ENCODE data around the gene AFF3.
"Not testable (repeated sequence)": the region's sequence is repeated elsewhere in the genome, so short reads cannot be mapped to it uniquely, and the experiment has no call there.

The AFF3 gene

DNA sequence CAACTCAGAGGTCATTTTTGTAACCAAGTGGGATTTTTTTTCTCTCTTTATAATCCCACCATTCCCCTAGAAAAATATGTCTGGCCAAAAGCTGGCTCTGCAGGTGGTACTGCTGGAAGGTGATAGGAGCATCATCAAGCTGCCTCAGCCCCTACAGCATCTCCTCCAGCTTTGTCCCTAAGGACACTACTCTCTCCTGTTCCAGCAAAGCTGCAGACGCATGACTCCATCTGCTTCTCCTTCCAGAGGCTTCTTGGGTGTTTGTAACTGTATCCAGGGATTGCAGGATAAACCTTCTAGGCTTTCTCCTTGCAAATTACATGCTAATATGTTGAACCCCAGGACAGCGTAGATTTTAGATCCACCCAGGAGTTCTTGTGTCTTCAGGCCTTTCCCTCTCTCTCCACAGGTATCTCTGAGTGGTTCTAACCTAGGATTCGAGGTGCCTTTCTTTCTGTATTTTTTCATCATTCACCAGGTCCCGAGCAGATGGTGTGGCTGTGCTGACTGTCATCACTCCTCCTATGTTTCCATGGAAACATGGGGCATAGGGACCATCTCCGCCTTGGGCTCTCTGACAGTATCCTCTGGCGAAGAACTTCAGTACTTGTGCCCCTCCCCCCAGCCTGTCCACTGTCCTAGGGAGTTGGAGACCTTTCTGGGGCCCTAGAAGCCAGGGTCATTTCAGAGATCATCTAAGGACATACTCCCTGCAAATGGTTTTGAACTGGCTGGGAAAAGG is 34.3 kb downstream of the AFF3 start:
- peak; percentile 88 for DNase-seq (ENCODE audit: low spot score)

DNA sequence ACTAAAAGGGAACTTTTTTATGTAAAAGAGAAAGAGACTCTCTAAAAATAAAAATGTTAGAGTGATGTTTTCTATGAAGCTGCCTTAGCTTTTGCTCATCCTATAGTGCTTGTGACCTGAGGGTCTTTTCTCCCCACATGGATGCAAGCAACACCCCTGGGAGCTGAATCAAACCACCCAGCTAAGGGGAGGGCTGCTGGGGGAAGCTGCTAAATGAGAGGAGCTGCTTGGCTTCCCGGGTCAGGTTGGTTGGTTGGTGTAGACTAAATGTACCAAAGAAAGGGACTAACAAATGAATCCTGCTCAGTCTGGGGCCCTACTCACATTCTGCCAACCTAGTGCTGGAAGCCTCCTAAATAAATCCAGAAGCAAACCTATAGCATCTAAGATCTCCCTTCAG is 35.0 kb downstream of the AFF3 start:
- DNase-seq (ENCODE audit: low spot score): no peak

DNA sequence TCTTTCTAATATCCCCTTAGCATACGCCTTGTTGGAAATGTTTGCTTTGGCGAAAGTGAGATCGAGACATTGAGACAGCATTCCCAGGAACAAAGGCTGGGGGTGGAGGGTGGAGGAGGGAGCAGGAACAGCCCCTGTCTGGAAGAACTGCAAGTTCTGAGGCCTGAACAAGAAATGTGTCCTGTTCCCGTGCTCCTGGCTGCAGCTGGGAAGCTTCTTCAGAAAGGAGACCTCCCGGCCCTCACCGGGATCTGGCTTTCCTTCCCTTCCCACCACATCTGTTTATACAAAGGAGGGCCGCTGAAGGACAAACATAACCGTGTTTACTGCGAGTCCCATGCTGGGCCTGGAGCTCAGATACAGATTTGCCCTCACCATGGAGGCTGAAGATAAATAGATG is 35.9 kb downstream of the AFF3 start:
- DNase-seq (ENCODE audit: low spot score): peak; percentile 41

DNA sequence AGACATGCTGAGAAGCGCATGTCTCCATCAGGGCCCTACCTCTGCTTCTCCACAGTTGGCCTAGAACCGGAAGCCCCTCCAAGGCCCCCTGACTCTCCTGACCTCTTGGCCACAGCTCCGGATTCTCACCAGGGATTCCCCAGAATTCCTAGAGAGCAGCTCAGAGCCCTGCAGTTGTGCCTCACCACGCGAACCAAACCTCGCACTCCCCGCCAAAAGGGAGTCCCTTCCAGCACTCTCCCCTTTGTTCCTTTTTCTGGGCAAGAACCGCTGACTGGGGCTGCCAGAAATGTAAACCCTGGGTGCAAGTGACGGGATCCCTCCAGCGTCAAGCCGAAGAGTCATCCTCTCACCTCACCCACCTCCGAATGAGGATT is 36.7 kb downstream of the AFF3 start:
- no peak for DNase-seq (ENCODE audit: low spot score)

DNA sequence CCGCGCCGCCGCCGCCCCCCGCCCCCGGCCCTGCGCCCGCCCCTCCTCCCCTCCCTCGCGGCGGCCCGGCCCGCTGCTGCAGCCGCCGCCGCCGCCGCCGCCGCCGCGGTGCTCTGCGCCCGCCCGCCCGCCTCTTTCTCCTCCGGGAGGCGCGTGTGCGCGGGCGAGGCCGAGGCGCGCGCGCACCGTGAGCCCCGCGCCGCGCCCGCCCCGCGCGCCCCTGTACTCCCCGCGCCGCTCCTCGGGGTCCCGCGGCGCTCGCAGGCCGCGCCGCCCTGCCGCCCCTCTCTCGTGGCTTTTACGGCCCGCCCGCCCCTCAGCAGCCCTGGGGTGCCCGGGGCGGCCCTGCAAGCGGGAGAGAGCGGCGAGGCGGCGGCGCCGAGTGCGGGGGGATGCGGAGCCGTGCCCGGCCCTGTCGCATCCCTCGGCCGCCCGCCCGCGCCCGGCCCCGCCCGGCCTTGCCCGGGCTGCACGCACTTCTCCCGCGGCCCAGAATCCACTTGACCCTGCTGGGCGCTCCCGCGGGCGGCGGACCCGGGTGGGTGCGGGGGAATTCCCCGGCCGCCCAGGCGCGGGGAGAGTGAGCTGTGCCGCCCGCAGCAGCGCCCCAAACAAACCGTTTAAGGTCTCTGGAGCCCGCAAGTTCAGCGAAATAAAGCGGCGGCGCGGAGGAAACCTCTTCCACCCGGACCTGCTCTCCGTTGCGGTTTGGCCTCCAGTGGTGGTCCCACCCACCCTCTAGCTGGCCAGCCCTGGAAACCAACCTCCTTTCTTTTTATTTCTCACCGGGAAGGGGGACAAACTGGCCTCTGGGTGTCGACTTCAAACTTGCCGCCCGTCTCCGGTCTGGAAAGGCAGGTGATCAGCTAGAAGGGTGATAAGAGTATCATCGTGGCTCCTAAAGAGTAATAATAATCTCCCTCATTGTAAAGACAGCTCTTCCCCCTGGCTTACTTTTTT is 37.4 kb downstream of the AFF3 start:
- peak; percentile 35 for DNase-seq (ENCODE audit: low spot score)

DNA sequence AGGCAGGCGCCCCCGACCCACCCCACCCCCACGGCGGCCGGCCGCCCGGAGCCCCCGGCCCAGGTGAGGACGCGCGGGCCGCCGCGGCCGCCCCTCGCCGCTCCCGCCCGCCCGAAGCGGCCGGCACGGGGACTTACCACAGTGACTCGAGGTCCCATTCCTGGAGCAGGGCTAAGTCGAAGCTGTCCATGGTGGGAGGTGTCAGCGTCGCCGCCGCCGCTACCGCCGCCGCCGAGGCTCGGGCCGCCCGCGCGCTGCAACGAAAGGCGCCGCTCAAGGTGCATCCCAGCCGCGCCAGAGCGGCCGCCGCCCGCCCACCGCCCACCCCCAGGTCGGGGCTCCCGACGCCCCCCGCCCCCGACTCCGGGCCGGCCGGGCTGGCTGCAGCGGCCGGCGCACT is 38.1 kb downstream of the AFF3 start:
- not testable (repeated sequence) for DNase-seq (ENCODE audit: low spot score)

DNA sequence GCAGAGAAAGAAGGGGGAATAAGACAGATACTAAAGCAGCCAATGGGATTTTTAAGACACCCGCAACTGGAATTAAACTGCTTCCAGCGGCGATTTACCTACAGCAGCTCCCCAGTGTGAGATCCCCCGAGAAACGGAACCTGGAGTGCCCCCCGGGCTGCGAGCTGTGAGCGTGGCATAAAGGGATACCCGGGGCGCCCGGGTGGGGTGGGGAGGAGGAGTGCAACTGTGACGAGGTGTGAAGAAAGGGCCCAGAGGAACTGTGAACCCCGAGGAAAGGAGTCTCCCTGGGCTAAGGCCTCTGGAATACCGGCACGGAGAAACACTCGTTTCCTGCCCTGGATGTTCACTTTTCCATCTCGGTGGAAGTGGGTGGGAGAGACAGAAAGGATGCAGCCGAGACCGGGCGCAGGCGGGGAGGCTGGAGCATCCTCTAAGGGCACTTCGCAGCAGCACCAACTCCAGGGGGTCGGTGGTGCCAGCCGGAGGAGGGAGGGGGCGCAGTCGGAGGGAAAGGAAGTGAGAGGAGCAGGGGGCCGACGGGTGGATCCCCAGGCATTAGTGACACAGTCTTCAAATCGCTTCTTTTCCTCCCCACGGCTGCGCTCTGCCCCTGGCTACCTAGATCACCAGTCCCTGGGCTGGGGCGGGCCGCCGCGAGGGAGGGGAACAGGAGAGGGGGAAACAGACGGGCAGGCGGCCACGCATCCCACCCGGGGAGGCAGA is 38.7 kb downstream of the AFF3 start:
- not testable (repeated sequence) for DNase-seq (ENCODE audit: low spot score)

DNA sequence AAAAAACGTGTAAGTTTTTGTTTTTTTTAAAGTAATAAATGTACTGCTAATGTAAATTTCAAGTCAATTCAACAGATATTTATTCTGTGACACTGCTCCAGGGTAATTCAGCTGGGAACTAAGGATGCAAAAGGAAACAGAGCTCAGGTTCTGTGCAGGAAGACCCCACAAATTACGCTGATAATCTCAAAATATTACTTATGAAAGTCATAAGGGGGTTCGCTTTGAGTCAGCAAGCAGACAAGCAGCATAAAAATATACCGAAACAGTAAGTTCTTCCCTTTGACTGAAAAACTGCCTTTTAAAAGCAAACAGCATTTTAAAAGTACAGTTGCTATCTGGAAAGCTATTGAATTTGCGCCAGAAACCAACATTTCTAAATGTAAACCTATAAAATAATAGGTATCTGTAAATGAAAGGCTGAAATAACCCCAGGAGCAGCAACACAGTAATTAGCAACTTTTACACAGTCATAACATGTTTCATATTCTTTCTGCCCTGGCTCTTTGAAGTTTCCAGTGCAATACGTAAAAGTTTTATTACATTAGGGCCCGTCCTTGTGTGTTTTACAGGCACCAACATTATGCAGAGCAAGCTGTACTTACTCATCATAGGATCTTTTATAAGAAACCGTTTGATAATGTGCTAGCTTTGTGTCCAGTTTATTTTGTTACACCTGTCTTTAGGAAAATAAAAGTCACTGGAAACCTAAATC is 39.8 kb downstream of the AFF3 start:
- not testable (repeated sequence) for DNase-seq (ENCODE audit: low spot score)

DNA sequence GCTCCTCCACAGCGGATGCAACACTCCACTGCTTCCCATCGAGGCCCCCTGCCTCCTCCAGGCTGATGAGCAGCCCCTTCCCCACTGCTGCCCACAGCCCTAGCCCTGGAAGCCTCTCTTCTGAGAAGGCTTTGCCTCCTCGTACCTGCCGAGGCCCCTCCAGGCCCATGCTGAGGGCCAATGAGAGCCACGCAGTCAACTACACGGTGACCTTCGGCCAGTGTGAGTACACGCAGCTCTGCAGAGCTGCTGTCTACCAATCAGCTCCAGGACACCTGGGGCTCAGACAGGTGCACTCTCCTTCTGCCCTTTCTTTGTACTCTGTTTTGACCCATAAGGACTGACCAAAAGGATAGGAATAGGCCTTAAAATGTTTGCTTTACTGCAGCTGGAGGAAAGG is 43.5 kb downstream of the AFF3 start:
- DNase-seq (ENCODE audit: low spot score): not testable (repeated sequence)

DNA sequence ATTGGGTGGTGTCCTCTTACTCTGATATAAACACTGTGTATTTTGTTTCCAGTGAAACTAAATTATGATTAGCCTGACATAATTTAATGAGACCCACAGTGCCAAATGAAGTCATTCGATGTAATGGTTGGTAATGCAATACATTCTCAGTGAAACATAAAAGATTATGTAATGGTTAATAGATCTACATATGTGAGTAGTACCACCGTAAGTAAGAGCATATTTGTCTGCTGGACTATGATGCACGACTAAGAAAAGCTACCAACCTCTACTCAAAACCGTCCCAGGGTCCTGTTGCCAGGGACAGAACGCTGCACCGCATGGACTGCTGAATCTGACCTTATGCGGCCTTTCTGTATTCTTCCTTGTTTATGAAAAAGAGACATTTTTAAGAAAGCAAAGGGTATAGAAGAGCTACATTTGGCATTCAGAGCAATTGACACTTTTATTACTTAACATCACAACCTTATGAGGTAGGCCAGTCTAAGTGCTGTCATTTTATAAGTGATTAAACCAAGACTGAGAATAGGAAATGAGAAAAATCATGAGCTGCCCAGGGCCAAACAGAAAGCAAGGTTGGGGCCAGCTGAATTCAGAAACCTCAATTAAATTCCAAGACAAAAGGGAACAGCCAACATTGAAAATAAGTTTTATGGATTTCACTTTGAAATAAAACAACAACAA is 44.6 kb downstream of the AFF3 start:
- not testable (repeated sequence) for DNase-seq (ENCODE audit: low spot score)

DNA sequence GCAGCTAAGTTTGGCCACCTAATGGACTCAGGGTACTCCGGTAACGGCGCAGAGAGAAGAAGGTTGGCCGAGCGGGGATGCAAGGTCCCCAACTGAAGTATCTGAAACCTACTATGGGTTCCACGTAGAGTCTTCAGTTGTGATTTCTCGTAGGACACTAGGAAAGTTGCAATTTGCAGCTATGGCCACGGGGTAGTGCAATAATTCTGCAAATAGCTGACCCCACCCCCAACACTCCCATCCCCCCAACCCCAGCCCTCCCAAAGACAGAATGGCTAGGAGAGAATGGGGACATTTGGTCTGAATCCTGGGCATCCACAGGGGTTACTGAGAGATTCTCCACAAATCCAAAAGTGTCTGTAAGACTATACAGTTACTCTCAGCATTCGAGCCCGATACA is 46.5 kb downstream of the AFF3 start:
- DNase-seq (ENCODE audit: low spot score): not testable (repeated sequence)

DNA sequence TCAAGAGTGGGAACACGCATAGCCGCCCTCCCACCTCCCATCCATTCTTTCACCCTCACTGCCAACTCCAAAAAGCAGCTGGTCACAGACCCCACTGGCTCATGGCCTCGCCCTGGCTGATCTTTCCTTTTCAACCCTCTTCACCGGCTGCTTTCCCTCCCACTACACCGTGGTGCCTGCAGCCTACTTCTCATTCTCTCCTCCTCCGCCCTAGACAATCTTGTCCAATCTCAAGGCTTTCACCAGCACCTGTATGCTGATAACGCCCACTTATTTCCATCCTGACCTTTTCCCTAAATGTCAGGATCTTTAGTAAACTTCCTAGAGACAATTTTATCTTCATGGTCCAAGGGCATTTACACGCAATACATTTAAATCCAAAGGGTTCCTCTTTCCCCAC is 50.6 kb downstream of the AFF3 start:
- not testable (repeated sequence) for DNase-seq (ENCODE audit: low spot score)

DNA sequence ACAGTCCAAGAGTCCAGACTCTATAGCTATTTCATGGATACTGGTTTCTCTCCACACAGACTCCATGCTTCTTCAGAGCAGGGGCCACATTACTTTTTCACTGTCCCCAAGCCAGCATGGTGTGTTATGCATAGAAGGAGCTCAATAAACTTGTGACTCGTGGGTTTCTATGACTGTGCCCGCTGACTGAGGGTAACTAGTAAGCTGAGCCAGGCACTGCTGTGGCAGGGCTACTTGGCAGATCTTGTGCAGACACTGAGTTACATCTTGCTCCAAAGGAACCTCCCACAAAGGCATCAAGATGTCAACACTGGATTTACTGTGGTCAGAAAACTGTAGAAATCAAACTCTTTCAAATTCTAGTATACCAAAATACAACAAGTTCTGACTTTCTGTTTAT is 56.6 kb downstream of the AFF3 start:
- not testable (repeated sequence) for DNase-seq (ENCODE audit: low spot score)

DNA sequence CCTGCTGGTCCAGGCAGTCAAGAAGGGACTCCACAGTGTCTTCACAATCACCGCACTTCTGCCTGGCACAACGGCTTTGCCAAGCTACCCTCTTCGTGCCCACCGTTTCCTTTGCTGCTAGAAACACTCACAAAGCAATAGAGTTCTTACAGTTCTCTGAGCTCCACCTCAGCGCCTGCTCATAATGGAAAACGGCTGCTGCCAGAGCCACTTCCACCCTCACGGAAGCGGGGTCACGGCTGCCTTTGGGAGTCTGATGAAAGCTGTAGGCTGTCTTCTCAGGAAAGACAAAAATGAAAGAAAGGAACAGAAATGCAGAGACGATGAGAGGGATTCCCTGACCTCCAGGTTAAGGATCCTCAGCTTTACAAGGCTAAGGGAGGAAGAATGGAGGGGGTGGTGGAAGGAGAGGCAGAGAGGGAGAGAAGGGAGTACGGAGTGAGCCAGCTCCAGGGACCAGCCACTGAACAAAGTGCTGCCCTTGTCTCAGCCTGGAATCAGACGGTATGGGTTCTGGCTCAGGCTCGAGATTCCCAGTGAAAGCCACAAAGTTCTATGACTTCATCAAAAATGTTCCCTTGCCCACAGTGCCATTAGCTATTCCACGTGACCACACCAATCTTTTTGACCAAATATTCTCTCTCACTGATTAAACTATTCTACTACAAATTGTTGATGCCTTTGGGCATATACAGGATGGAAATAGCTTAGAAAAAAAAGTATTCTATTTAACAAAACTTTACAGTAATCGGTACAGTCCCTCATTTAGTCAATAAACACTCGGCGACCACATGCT is 58.8 kb downstream of the AFF3 start:
- not testable (repeated sequence) for DNase-seq (ENCODE audit: low spot score)

DNA sequence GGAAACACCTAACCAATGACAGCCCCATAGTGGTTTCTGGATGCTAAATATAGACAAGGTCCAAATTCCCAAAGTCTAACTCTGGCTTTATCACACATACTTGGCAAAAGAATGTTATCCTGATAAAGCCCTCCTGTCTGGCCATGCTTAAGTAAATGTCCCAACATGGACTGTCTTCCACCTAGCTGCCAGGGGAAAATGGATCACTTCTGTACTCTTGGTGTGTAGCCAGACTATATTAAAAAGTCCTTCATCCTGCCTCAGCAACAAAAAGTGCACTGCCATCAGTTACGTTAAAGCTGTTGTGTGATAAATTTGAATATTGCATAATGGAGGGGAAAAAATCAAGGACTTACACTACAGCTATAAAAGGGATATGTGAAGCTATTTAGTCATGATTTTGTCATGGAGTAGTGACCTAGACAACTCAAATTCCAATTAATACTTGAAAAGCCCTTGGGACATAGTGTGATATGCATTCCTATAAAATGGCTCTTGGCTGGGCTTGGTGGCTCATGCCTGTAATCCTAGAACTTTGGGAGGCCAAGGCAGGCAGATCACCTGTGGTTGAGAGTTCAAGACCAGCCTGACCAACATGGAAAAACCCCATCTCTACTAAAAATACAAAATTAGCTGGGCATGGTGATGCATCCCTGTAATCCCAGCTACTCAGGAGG is 60.0 kb downstream of the AFF3 start:
- DNase-seq (ENCODE audit: low spot score): not testable (repeated sequence)

DNA sequence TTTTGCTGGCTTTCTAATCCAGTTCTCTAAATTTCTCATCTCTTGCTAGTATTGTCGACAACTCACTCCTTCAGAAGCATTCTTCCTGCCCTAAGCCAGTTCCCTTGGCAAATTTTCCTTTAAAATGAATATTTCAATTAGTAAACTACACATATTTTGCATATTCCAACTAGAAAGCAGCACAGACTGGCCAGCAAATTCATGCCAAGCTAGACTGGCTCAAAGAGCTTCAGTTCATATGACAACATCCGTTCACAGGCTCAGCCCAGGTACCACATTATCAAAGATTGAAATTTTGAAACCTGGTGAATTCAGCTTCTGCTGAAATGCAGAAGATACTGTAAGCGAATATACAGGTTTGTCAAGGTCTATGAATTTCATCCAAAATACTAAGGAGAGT is 64.5 kb downstream of the AFF3 start:
- DNase-seq (ENCODE audit: low spot score): no peak

DNA sequence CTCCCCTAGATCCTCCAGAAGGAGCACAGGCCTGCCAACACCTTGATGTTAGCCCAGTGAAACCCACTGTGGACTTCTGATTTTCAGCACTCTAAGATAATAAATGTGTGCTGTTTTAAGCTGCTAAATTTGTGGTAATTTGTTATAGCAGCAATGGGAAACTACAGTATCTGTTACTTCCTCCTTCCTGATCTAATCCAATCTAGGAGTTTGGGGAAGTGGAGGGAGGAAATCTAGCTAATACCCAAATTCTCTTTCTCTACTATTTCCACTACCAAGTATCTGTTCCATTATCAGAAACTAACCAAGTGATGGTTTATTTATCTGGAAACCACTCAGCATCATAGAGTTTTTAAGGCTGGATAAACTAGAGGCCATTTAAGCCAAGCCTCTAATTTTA is 64.9 kb downstream of the AFF3 start:
- DNase-seq (ENCODE audit: low spot score): no peak

DNA sequence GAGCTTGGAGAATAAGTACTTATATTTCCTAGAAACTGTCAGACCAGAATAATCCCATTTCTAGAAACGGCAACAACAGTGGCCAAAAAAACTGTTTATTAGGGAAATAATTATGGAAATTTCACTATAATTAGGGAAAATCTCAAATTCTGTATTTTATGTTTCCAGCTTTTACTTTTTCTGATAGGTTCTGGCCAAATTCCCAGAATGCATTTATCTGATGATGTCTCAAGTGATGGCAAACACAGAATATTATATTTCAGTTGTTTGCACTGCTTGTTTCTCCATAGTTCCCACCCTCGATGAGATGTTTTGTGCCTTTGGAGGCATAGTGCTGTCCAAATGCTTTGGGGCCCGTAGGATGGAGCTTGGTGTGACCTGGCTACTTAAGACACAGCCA is 66.9 kb downstream of the AFF3 start:
- no peak for DNase-seq (ENCODE audit: low spot score)

DNA sequence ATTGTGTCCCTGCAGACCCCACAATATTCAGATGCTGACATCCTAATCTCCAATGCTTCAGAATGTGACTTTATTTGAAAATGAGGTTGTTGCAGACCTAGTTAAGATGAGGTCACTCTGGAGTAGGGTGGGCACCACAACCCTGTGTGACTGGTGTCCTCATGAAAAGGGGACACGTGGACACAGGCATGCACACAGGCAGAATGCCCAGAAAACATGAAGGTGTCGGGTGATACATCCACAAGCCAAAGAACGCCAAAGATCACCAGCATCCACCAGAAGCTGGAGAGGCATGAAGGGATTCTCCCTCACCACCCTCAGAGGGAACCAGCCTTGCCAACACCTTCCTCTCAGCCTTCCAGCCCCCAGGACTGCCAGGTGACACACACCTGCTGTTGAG is 69.3 kb downstream of the AFF3 start:
- no peak for DNase-seq (ENCODE audit: low spot score)

Measured in SK-N-DZ (cell line).